Fibroblast of lung (primary cell): Measurements from ENCODE around the gene PHF2. TPM values are rescaled to one million over a fixed set of nuclear protein-coding genes. Genes with fewer than 3 reads are reported as not detected.

Experiments
- DNase-seq, 2 donors: peaks; one replicate each; pipeline versions ENCODE4 v3.0.0 to v3.0.0-alpha.2; 2010; ENCODE audit warnings: low read depth in 2 of 2
- H2AFZ ChIP-seq: 2 replicates; pipeline ENCODE4 v1.5.1; 2012; ENCODE audit warnings: low read length, control low read depth, inconsistent platforms
- H3K27ac ChIP-seq: 2 replicates; pipeline ENCODE4 v1.5.1; 2011; ENCODE audit warnings: low read length, control low read depth; ENCODE audit not compliant: insufficient read depth
- H3K27me3 ChIP-seq: 2 replicates; pipeline ENCODE4 v1.5.1; 2011; ENCODE audit warnings: mild to moderate bottlenecking, low read length; ENCODE audit not compliant: control insufficient read depth, insufficient read depth
- H3K36me3 ChIP-seq: 2 replicates; pipeline ENCODE4 v1.5.1; 2011; ENCODE audit warnings: low read length; ENCODE audit not compliant: control insufficient read depth, insufficient read depth
- H3K4me1 ChIP-seq: 2 replicates; pipeline ENCODE4 v1.5.1; 2011; ENCODE audit warnings: low read length; ENCODE audit not compliant: control insufficient read depth, insufficient read depth; ENCODE audit errors: extremely low read depth
- H3K4me2 ChIP-seq: 2 replicates; pipeline ENCODE4 v1.5.1; 2011; ENCODE audit warnings: low read length, control low read depth; ENCODE audit not compliant: insufficient read depth; ENCODE audit errors: extremely low read depth
- H3K4me3 ChIP-seq, 4 experiments: fragments of 200-600 bp in 1 of 4; sonication (generic) in 1 of 4; replicated peaks in 1 of 4; 2 replicates each; pipeline ENCODE4 v1.5.1; 2011 to 2016; ENCODE audit warnings: low read length in 4 of 4, low read depth in 3 of 4, mild to moderate bottlenecking in 3 of 4, control low read depth in 2 of 4, inconsistent platforms in 1 of 4, mixed read lengths in 1 of 4; ENCODE audit not compliant: insufficient read depth in 1 of 4; ENCODE audit errors: control extremely low read depth in 1 of 4
- H3K79me2 ChIP-seq: 2 replicates; pipeline ENCODE4 v1.5.1; 2012; ENCODE audit warnings: mild to moderate bottlenecking, low read length, inconsistent platforms; ENCODE audit not compliant: control insufficient read depth, insufficient read depth
- H3K9ac ChIP-seq: 2 replicates; pipeline ENCODE4 v1.5.1; 2011; ENCODE audit warnings: mild to moderate bottlenecking, low read length, control low read depth; ENCODE audit not compliant: insufficient read depth
- H3K9me3 ChIP-seq: 2 replicates; pipeline ENCODE4 v1.5.1; 2012; ENCODE audit warnings: low read depth, low read length; ENCODE audit not compliant: control insufficient read depth, insufficient read depth
- H4K20me1 ChIP-seq: 2 replicates; pipeline ENCODE4 v1.5.1; 2011; ENCODE audit warnings: low read length; ENCODE audit not compliant: control insufficient read depth, insufficient read depth; ENCODE audit errors: extremely low read depth
- CTCF ChIP-seq, 2 donors: IDR thresholded peaks in 1 of 2; conservative IDR thresholded peaks in 1 of 2; 1 replicate in 1 of 2; 2 replicates in 1 of 2; pipeline ENCODE4 v1.5.1; 2011 to 2012; ENCODE audit warnings: low read length in 2 of 2, control low read depth in 1 of 2, inconsistent platforms in 1 of 2, low read depth in 1 of 2, mild to moderate bottlenecking in 1 of 2
- EZH2 ChIP-seq: IDR thresholded peaks from 2 replicates; pipeline ENCODE4 v1.5.1; 2012; ENCODE audit warnings: low read length, control low read depth, mild to moderate bottlenecking; ENCODE audit errors: missing control alignments
- polyA plus RNA-seq, 2 donors: library from polyadenylated mRNA; depleted of rRNA in 1 of 2; stranded (reverse) in 1 of 2; unstranded in 1 of 2; fragments of >200 nt; gene quantifications; 2 replicates each; pipeline ENCODE4 v1.2.1, GENCODE V29; 2011 to 2012; ENCODE audit warnings: missing spikeins in 1 of 2
- total RNA-seq: library from RNA; depleted of rRNA; stranded (reverse); fragments of >200 nt; gene quantifications from 2 replicates; pipeline ENCODE4 v1.2.1, GENCODE V29; 2014

Gene PHF2
- total and polyA plus RNA-seq, 2 donors (not counting 1 experiment from before 2014, with no cell fraction given), result 9.2 to 13.4 TPM

GRCh38 chr9:93667006-93667405, 90.6 kb downstream of the PHF2 start:
- H3K27ac ChIP-seq, result no peak overlapping the region
- H3K27me3 ChIP-seq, result no peaks in the 10 kb centered on the region
- no peak overlapping the region for H3K4me3 ChIP-seq
- H3K79me2 ChIP-seq, result no peaks in the 10 kb centered on the region
- TF ChIP-seq EZH2 (no peak), CTCF (conservative IDR thresholded peaks at IDR 0.05 in 1 of 2, IDR thresholded peaks at IDR 0.05 in 1 of 2; ENCODE audit: low read depth in 1 of 2, low read length in 2 of 2) (no peak)
- H3K4me1 ChIP-seq, result no peaks in the 10 kb centered on the region
- no peak for DNase-seq
- no peaks in the 10 kb centered on the region for H3K9me3 ChIP-seq
- no peak overlapping the region for H2AFZ ChIP-seq
- H3K9ac ChIP-seq, result no peak overlapping the region
- no peaks in the 10 kb centered on the region for H3K36me3 ChIP-seq
- H4K20me1 ChIP-seq, result no peaks in the 10 kb centered on the region
- no peak overlapping the region for H3K4me2 ChIP-seq

GRCh38 chr9:93667627-93668026, 91.2 kb downstream of the PHF2 start:
- no peak overlapping the region for H3K9ac ChIP-seq
- no peaks in the 10 kb centered on the region for H3K9me3 ChIP-seq
- H3K4me1 ChIP-seq, result no peaks in the 10 kb centered on the region
- no peak for DNase-seq
- TF ChIP-seq EZH2 (no peak), CTCF (conservative IDR thresholded peaks at IDR 0.05 in 1 of 2, IDR thresholded peaks at IDR 0.05 in 1 of 2; ENCODE audit: low read depth in 1 of 2, low read length in 2 of 2) (no peak)
- no peak overlapping the region for H3K4me3 ChIP-seq
- H3K27me3 ChIP-seq, result no peaks in the 10 kb centered on the region
- H3K27ac ChIP-seq, result no peak overlapping the region
- H3K36me3 ChIP-seq, result no peaks in the 10 kb centered on the region
- no peaks in the 10 kb centered on the region for H3K79me2 ChIP-seq
- H4K20me1 ChIP-seq, result no peaks in the 10 kb centered on the region
- no peak overlapping the region for H2AFZ ChIP-seq
- no peak overlapping the region for H3K4me2 ChIP-seq

- Histone ChIP-seq H3K9ac (no peak overlapping the region), H4K20me1 (no peaks in the 10 kb centered on the region), H3K36me3 (no peaks in the 10 kb centered on the region), H3K4me1 (no peaks in the 10 kb centered on the region), H3K27ac (no peak overlapping the region), H3K9me3 (no peaks in the 10 kb centered on the region), H3K79me2 (no peaks in the 10 kb centered on the region), H2AFZ (no peak overlapping the region), H3K4me2 (no peak overlapping the region), H3K27me3 (no peaks in the 10 kb centered on the region), H3K4me3 (no peak overlapping the region)
- DNase-seq, result no peak
- TF ChIP-seq CTCF (conservative IDR thresholded peaks at IDR 0.05 in 1 of 2, IDR thresholded peaks at IDR 0.05 in 1 of 2; ENCODE audit: low read depth in 1 of 2, low read length in 2 of 2) (no peak), EZH2 (no peak)
Measured at GRCh38 chr9:93668261-93668871, 92.0 kb downstream of the PHF2 start.
